Left ventricle myocardium inferior (tissue), 1 donor: ENCODE measurements around the gene IRF4. TPM values are rescaled to one million over a fixed set of nuclear protein-coding genes. Genes with fewer than 3 reads are reported as not detected.

Experiments
- DNase-seq: peaks from one replicate; pipeline ENCODE4 v3.0.0-alpha.2; 2020
- H3K27ac ChIP-seq: fragments of 200-600 bp; replicated peaks from 2 replicates; pipeline ENCODE4 v1.8.0; 2021
- H3K27me3 ChIP-seq: fragments of 200-600 bp; 2 replicates; pipeline ENCODE4 v1.8.0; 2021; ENCODE audit warnings: low read depth
- H3K36me3 ChIP-seq: fragments of 200-600 bp; 2 replicates; pipeline ENCODE4 v1.8.0; 2021
- H3K4me1 ChIP-seq: fragments of 200-600 bp; 2 replicates; pipeline ENCODE4 v1.8.0; 2021
- H3K4me3 ChIP-seq: fragments of 200-600 bp; 2 replicates; pipeline ENCODE4 v1.8.0; 2021; ENCODE audit warnings: mild to moderate bottlenecking, moderate library complexity
- H3K9me3 ChIP-seq: fragments of 200-600 bp; replicated peaks from 2 replicates; pipeline ENCODE4 v1.8.0; 2021
- CTCF ChIP-seq: fragments of 200-600 bp; IDR thresholded peaks from 2 replicates; pipeline ENCODE4 v1.8.0; 2021; ENCODE audit warnings: antibody characterized with exemption, mild to moderate bottlenecking, borderline replicate concordance
- intact Hi-C: fragments of 100-400 bp; cut with micrococcal nuclease; formaldehyde crosslinking; loops from one replicate; pipeline ENCODE4 v1.11.0; 2022
- long read RNA-seq: library from polyadenylated mRNA; unstranded; transcript quantifications from one replicate; pipeline ENCODE4 v2.0.0, GENCODE V29; 2021
- total RNA-seq: library from RNA; stranded (reverse); fragmentation: NEBNext Ultra II Directional; extraction: Animal tissue kit (Norgen Biotek cat#: 25700); gene quantifications from one replicate; pipeline ENCODE4 v1.2.1, GENCODE V29; 2021
- donor health status: DM: no; HTN: yes; CAD: no; lungs with severe emphysema.

The IRF4 gene
- total RNA-seq: 0.22 TPM
- long read RNA-seq: 0 reads

DNA sequence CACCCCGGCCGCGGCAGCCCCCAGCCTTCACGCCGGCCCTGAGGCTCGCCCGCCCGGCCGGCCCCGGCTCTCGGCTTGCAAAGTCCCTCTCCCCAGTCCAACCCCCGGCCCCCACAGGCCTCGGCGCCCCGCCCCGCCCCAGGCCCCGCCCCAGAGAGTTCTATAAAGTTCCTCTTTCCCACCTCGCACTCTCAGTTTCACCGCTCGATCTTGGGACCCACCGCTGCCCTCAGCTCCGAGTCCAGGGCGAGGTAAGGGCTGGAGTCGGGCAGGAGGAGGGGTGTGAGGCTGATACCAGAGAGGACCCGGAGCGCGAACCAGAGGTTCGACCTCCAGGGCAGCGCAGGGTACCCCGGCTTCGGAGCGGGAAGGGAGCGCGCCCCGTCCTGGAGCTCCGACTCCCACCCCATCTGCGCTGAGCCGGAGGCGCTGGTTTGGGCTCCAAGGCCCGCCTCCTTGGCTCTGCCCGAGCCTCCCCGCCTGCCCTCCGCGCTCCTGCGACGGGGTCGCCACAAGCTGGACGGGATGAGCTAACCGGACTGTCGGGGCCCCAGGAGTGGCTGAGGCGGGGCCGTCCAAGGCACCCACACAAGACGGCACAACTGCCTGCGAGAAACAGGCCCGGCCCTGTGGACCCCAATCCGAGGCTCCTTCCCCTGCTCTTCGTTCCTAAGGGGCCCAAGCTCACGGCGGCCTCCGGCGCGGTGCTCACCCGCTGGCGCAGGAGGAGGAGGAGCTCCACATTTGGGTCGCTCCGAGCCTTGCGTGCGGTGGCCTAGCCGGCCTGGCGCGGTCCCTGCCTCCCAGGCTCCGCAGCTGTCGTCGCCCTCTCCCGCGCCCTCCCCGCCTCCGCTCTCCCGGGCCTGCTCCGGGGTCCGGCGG is at the start of gene IRF4:
Gene IRF4, plus strand, starts transcription at position 194 of the 882 bp plus-strand sequence. CDS start 1,401 bp downstream, outside the sequence.
- peaks cover 32% of the 10 kb centered on the region for H3K4me1 ChIP-seq
- H3K4me3 ChIP-seq: peak within 1 kb of the TSS; percentile 58
- no peaks in the 10 kb centered on the region for H3K36me3 ChIP-seq
- DNase-seq: no peak
- intact Hi-C loops: no loop called here
- TF ChIP-seq CTCF: no peak
- H3K27ac ChIP-seq: no peak within 1 kb of the TSS
- peaks cover 96% of the 10 kb centered on the region for H3K27me3 ChIP-seq
- H3K9me3 ChIP-seq: no peaks in the 10 kb centered on the region

GRCh38 chr6:341914-342831 is 49.4 kb upstream of the IRF4 start:
- peaks cover 68% of the 10 kb centered on the region for H3K4me1 ChIP-seq
- no peak overlapping the region for H3K4me3 ChIP-seq
- no peaks in the 10 kb centered on the region for H3K9me3 ChIP-seq
- H3K27ac ChIP-seq: no peak overlapping the region
- intact Hi-C loops: no loop called here
- TF ChIP-seq CTCF: no peak
- DNase-seq: no peak
- no peaks in the 10 kb centered on the region for H3K27me3 ChIP-seq
- no peaks in the 10 kb centered on the region for H3K36me3 ChIP-seq

DNA sequence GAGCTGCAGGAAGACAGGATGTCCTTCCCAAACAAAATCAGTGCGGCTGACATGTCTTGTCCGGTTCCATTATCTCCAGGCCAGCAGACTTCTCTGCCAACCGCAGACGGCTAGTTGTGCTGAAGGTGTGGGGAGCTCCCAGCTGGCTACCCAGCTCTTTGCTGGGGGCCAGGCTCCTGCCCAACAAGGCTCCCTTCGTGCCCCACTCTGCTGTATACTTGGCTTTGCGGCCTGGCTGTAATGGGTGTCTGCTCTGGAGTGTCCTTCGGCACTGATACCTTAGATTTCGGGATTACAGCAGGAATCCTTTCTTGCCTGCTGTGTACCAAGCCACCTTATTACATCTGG is 48.7 kb upstream of the IRF4 start:
- peaks cover 62% of the 10 kb centered on the region for H3K4me1 ChIP-seq
- no peak overlapping the region for H3K4me3 ChIP-seq
- H3K9me3 ChIP-seq: no peaks in the 10 kb centered on the region
- no peak for DNase-seq
- H3K27ac ChIP-seq: no peak overlapping the region
- TF ChIP-seq CTCF: no peak
- H3K27me3 ChIP-seq: no peaks in the 10 kb centered on the region
- H3K36me3 ChIP-seq: peaks cover 4% of the 10 kb centered on the region
- intact Hi-C loops: no loop called here

DNA sequence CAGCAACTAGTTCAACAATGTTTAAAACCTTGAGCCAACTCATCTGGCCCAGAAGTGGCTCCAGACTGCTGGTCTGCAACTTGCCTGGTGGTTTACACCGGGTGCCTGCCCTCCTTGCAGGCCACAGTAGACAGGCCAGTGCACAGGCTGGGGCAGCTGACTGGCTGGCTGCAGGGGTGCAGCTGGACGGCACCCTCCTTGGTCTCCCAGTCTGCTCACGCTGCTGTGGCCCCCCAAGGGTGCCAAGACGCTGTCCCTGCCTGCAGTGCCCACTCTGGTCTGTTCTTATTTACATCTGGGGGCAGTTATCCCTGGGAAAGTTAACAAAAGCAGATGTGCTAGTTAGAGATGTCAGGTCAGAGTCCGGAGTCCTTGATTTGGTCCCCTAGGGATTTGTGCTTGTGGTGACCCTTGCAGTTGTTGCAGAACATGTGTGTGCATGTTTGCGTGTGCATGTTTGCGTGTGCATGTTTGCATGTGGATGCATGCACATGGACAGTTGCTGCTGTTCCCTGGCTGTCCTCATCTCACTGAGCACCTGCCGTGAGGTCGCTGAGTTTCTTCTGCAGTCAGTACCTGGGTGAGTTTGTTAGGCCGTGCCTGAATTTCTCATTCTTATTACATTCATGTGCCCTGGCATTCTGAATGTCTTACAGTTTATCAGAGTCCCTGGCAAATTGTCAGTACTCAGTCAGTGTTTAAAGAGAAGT is 48.2 kb upstream of the IRF4 start:
- no peak for DNase-seq
- Histone ChIP-seq H3K4me1 (peaks cover 56% of the 10 kb centered on the region), H3K27me3 (no peaks in the 10 kb centered on the region), H3K27ac (no peak overlapping the region), H3K4me3 (no peak overlapping the region), H3K36me3 (peaks cover 9% of the 10 kb centered on the region), H3K9me3 (no peaks in the 10 kb centered on the region)
- TF ChIP-seq CTCF: no peak
- intact Hi-C loops: no loop called here
